Duodenal mucosa (tissue), 2 donors: ENCODE measurements around the gene TULP1.

Experiments
- H3K27ac ChIP-seq: one replicate; pipeline ENCODE4 v1.7.0; 2013; ENCODE audit warnings: low read depth, low read length
- H3K27me3 ChIP-seq, 2 donors: one replicate each; pipeline ENCODE4 v1.7.0; 2013; ENCODE audit warnings: low read length in 2 of 2, control low read depth in 1 of 2; ENCODE audit not compliant: insufficient read depth in 2 of 2, control insufficient read depth in 1 of 2
- H3K36me3 ChIP-seq, 2 donors: one replicate each; pipeline ENCODE4 v1.7.0; 2013; ENCODE audit warnings: low read length in 2 of 2, control low read depth in 1 of 2; ENCODE audit not compliant: insufficient read depth in 2 of 2, control insufficient read depth in 1 of 2
- H3K4me1 ChIP-seq, 2 donors: one replicate each; pipeline ENCODE4 v1.7.0; 2013; ENCODE audit warnings: low read length in 2 of 2, control low read depth in 1 of 2; ENCODE audit not compliant: insufficient read depth in 2 of 2, control insufficient read depth in 1 of 2
- H3K4me3 ChIP-seq, 2 donors: one replicate each; pipeline ENCODE4 v1.7.0; 2013; ENCODE audit warnings: low read length in 2 of 2, low read depth in 1 of 2
- H3K9ac ChIP-seq, 2 donors: one replicate each; pipeline ENCODE4 v1.7.0; 2013; ENCODE audit warnings: low read length in 2 of 2, low read depth in 1 of 2
- H3K9me3 ChIP-seq, 2 donors: one replicate each; pipeline ENCODE4 v1.7.0; 2013; ENCODE audit warnings: low read length in 2 of 2, control low read depth in 1 of 2; ENCODE audit not compliant: control insufficient read depth in 1 of 2

TULP1 gene

DNA sequence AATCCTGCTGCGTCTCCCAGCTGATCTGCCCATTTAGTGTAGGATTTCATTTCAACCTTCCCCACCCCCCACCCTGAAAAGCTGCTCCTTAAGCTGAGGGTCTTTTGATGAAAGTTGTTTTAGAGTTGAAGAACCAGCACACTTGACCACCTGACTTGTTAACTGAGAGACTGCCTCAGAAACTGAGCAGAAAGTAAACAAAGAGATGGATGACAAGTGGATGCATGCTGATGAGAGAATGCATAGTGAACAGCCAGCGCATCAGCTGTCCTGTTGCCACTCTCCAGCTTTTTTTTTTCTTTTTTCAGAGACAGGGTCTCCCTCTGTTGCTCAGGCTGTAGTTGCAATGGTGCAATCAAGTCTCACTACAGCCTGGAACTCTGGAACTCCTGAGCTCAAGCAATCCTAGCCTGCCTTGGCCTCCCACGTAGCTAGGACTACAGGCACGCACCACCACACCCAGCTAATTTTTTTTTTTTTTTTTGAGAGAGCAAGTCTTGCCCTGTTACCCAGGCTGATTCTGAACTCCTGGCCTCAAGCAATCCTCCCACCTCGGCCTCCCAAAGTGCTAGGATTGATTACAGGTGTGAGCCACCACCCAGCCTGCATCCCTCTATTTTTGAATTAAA, 35.0 kb downstream of the TULP1 start:
- Histone ChIP-seq H3K9me3 (no peaks in the 10 kb centered on the region), H3K4me1 (no peaks in the 10 kb centered on the region), H3K4me3 (no peak overlapping the region), H3K36me3 (peaks cover 7 to 58% of the 10 kb centered on the region in 2 donors), H3K9ac (no peak overlapping the region), H3K27me3 (no peaks in the 10 kb centered on the region), H3K27ac (no peak overlapping the region)

- no peaks in the 10 kb centered on the region for H3K9me3 ChIP-seq
- H3K4me3 ChIP-seq, result no peak overlapping the region
- H3K4me1 ChIP-seq, result no peaks in the 10 kb centered on the region
- H3K27me3 ChIP-seq, result no peaks in the 10 kb centered on the region
- no peak overlapping the region for H3K27ac ChIP-seq
- H3K9ac ChIP-seq, result no peak overlapping the region
- H3K36me3 ChIP-seq, result peaks cover 7 to 60% of the 10 kb centered on the region in 2 donors
Measured at GRCh38 chr6:35477028-35477427, 35.7 kb downstream of the TULP1 start.

- no peaks in the 10 kb centered on the region for H3K9me3 ChIP-seq
- H3K9ac ChIP-seq, result no peak overlapping the region
- H3K27ac ChIP-seq, result no peak overlapping the region
- peaks cover 10 to 66% of the 10 kb centered on the region in 2 donors for H3K36me3 ChIP-seq
- H3K27me3 ChIP-seq, result no peaks in the 10 kb centered on the region
- H3K4me1 ChIP-seq, result peaks cover 3 to 5% of the 10 kb centered on the region in 2 donors
- no peak overlapping the region for H3K4me3 ChIP-seq
Measured at GRCh38 chr6:35476004-35476403, 36.7 kb downstream of the TULP1 start.

DNA sequence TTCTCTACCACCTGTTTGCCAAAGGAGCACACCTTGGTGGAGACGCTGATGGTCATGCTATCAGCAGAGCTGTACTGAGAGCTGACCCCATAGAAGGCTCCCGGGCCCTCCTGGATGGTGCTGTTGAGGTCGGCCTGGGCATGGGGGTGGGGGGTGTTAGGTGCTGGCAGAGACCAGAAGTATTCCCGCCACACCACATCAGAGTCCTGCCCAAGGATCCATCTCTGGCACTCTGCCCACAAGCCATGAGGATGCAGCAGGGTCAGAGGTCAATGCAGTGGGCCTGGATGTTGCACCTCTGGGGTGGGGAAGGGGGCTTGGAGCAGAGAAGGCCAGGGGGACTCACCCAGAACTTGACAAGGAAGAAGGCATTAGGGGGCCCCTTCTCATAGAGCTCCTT, 37.1 kb downstream of the TULP1 start:
- Histone ChIP-seq H3K4me1 (peaks cover 7 to 9% of the 10 kb centered on the region in 2 donors), H3K9me3 (no peaks in the 10 kb centered on the region), H3K27ac (no peak overlapping the region), H3K27me3 (no peaks in the 10 kb centered on the region), H3K36me3 (peaks cover 11 to 66% of the 10 kb centered on the region in 2 donors), H3K9ac (no peak overlapping the region), H3K4me3 (no peak overlapping the region)

DNA sequence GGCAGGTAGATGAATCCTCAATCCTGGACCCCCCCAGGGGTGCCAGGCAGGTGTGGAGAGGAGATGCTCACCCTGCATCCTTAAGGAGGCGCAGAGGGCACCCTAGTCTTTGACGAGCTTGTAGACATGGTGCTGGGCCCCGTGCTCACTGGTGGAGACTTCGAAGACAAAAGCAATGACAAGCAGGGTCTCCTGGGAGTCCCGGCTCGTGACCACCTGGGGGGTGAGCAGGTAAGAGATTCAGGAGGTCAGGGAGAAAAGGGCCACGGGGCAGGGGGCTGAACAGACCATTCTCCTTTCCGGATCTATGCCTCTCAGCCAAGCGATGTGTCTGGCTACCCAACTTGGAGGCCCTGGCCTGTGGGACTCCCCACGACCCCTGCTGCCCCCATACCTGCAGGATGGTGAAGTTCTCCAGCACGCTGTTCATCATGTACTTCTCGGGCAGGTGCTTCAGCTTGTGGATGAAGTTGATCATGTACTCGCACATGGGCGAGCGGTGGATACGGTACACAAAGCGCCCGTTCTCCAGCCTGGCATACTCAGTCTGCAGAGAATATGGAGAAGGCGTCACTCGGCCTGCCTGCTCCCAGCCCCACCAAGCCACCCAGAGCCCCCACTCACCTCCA, 37.6 kb downstream of the TULP1 start:
- Histone ChIP-seq H3K36me3 (peaks cover 12 to 68% of the 10 kb centered on the region in 2 donors), H3K27ac (no peak overlapping the region), H3K27me3 (no peaks in the 10 kb centered on the region)

DNA sequence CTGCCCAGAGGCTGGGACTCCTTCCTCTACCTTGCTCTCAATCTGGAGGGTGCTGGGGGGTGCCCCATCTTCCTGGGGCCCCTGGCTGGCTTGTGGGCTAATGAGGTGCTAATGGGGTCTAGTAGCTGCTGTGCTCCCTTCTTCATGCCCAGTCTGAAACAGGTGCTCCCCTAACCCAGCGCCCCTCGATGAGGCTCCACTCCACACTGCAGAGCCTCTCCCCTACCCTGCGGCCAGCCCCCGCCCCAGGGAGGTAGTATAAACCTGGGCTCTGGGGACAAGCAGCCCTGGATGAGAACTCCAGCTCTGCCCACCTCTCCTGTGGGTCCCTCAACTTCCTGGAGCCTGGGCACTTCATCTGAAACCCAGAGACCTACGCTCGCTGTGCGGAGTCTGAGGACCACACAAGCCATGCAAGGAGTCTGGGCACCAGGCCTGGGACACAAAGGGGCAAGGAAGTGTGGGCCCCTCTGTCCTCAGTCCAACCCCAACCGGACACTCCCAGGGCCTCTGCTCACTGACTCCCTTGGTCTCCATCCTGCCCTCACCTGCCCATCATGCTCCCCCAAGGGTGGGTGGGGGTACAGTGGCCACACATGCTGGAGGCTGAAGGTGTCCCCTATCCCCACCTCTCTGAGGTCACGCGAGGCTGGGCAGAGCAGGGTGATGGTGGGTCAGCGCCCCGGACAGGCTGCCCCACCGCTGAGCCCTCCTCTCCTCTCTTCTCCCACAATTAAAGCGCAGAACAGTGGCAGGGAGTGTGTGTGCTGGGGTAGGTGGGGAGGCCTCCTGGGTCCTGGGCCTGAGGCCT, 38.4 kb downstream of the TULP1 start:
- H3K36me3 ChIP-seq, result peaks cover 14 to 65% of the 10 kb centered on the region in 2 donors
- H3K27ac ChIP-seq, result no peak overlapping the region

More for the DNA sequence above, 37.6 kb downstream of the TULP1 start:
- H3K9ac ChIP-seq, result no peak overlapping the region
- H3K4me3 ChIP-seq, result no peak overlapping the region
- H3K9me3 ChIP-seq, result no peaks in the 10 kb centered on the region
- peaks cover 12 to 13% of the 10 kb centered on the region in 2 donors for H3K4me1 ChIP-seq

DNA sequence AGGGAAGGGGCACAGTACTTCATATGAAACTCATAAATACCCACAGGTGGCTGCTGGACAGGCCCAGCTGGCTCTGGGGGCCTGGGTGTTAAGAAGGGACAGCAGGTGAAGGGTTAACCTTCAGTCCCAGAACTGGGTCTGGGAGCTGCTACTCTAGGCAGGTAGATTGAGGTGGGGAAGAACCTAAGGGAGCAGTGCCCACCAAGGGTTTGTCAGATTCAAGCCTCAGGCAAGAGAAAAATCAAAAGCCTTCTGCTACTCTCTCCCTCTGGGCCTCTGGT, 38.9 kb downstream of the TULP1 start:
- H3K36me3 ChIP-seq, result peaks cover 14 to 63% of the 10 kb centered on the region in 2 donors
- H3K9ac ChIP-seq, result no peak overlapping the region
- H3K4me3 ChIP-seq, result no peak overlapping the region
- peaks cover 18% of the 10 kb centered on the region in 2 donors for H3K4me1 ChIP-seq
- no peak overlapping the region for H3K27ac ChIP-seq
- H3K9me3 ChIP-seq, result no peaks in the 10 kb centered on the region
- no peaks in the 10 kb centered on the region for H3K27me3 ChIP-seq

More for the DNA sequence above, 38.4 kb downstream of the TULP1 start:
- Histone ChIP-seq H3K4me3 (no peak overlapping the region), H3K9me3 (no peaks in the 10 kb centered on the region), H3K4me1 (peaks cover 18% of the 10 kb centered on the region in 2 donors), H3K27me3 (no peaks in the 10 kb centered on the region), H3K9ac (no peak overlapping the region)

GRCh38 chr6:35473075-35473849, 39.4 kb downstream of the TULP1 start:
- Histone ChIP-seq H3K27ac (no peak overlapping the region), H3K27me3 (no peaks in the 10 kb centered on the region), H3K4me3 (no peak overlapping the region), H3K36me3 (peaks cover 14 to 59% of the 10 kb centered on the region in 2 donors), H3K9ac (no peak overlapping the region), H3K4me1 (peaks cover 18% of the 10 kb centered on the region in 2 donors), H3K9me3 (no peaks in the 10 kb centered on the region)

GRCh38 chr6:35471836-35472345, 40.8 kb downstream of the TULP1 start:
- H3K27ac ChIP-seq, result no peak overlapping the region
- H3K9ac ChIP-seq, result no peak overlapping the region
- no peaks in the 10 kb centered on the region for H3K9me3 ChIP-seq
- H3K36me3 ChIP-seq, result peaks cover 14 to 52% of the 10 kb centered on the region in 2 donors
- H3K4me3 ChIP-seq, result no peak overlapping the region
- H3K27me3 ChIP-seq, result no peaks in the 10 kb centered on the region
- peaks cover 22 to 26% of the 10 kb centered on the region in 2 donors for H3K4me1 ChIP-seq
